GM21447 (cell line): Measurements from ENCODE around the gene TRIM17.

Experiments
- ATAC-seq: cut with Tn5 transposase; IDR thresholded peaks from one replicate; pipeline ENCODE4 v1.9.1; 2021; ENCODE audit not compliant: unreplicated experiment

TRIM17 gene

GRCh38 chr1:228417483-228418203 is 982 bp upstream of the TRIM17 start:
- ATAC-seq, result no peak

- no peak for ATAC-seq
These were observed 400 bp upstream of the TRIM17 start for GRCh38 chr1:228417061-228417460.

GRCh38 chr1:228415853-228416216 is 826 bp downstream of the TRIM17 start:
- ATAC-seq, result no peak

GRCh38 chr1:228415221-228415620 is 1.4 kb downstream of the TRIM17 start:
- no peak for ATAC-seq

- ATAC-seq, result no peak
These were observed 2.0 kb downstream of the TRIM17 start for GRCh38 chr1:228414511-228415211.

GRCh38 chr1:228413241-228414010 is 3.2 kb downstream of the TRIM17 start:
- no peak for ATAC-seq

- no peak for ATAC-seq
These were observed 4.9 kb downstream of the TRIM17 start for GRCh38 chr1:228411548-228412430.

- ATAC-seq, result no peak
These were observed 5.5 kb downstream of the TRIM17 start for GRCh38 chr1:228411121-228411520.

- no peak for ATAC-seq
These were observed 6.0 kb downstream of the TRIM17 start for GRCh38 chr1:228410671-228411070.

- ATAC-seq, result no peak
These were observed 6.6 kb downstream of the TRIM17 start for GRCh38 chr1:228410015-228410414.

- ATAC-seq, result no peak
These were observed 7.5 kb downstream of the TRIM17 start for GRCh38 chr1:228408869-228409805.

- ATAC-seq, result no peak
These were observed 8.4 kb downstream of the TRIM17 start for GRCh38 chr1:228408041-228408868.

- no peak for ATAC-seq
These were observed 9.3 kb downstream of the TRIM17 start for GRCh38 chr1:228407106-228408040.

GRCh38 chr1:228405979-228406228 is 10.8 kb downstream of the TRIM17 start:
- ATAC-seq, result no peak

- ATAC-seq, result no peak
These were observed 11.3 kb downstream of the TRIM17 start for GRCh38 chr1:228405200-228405978.

- ATAC-seq, result no peak
These were observed 12.4 kb downstream of the TRIM17 start for GRCh38 chr1:228404107-228404720.

- ATAC-seq, result no peak
These were observed 13.4 kb downstream of the TRIM17 start for GRCh38 chr1:228403231-228403631.
